ENCODE data around the gene MGAT4D.
"Not testable (repeated sequence)": the region's sequence is repeated elsewhere in the genome, so short reads cannot be mapped to it uniquely, and the experiment has no call there.

Gene MGAT4D

GRCh38 chr4:140427919-140428471, 70.1 kb downstream of the MGAT4D start:
- no peak for DNase-seq

- peak; percentile 51 for DNase-seq
These were observed 70.8 kb downstream of the MGAT4D start, which contains the start of gene CLGN for GRCh38 chr4:140427106-140427918. Gene CLGN, minus strand, starts transcription at chr4:140427648. Its CDS starts 14,570 bp downstream, at chr4:140413078.

GRCh38 chr4:140426610-140427105, 71.4 kb downstream of the MGAT4D start:
- DNase-seq: no peak

- no peak for DNase-seq
These were observed 75.0 kb downstream of the MGAT4D start for GRCh38 chr4:140423106-140423505.

GRCh38 chr4:140413130-140413969, 84.7 kb downstream of the MGAT4D start:
- DNase-seq: not testable (repeated sequence)

- DNase-seq: no peak
These were observed 89.1 kb downstream of the MGAT4D start for GRCh38 chr4:140408974-140409373.

- DNase-seq: no peak
These were observed 91.8 kb downstream of the MGAT4D start for GRCh38 chr4:140406292-140406691.

- DNase-seq: no peak
These were observed 98.0 kb downstream of the MGAT4D start for GRCh38 chr4:140400111-140400510.

- DNase-seq: no peak
These were observed 102.4 kb downstream of the MGAT4D start for GRCh38 chr4:140395668-140396067.
